ENCODE results near the gene WDCP. TPM values are rescaled to one million over a fixed set of nuclear protein-coding genes. Genes with fewer than 3 reads are reported as not detected.

Gene WDCP, protein sequence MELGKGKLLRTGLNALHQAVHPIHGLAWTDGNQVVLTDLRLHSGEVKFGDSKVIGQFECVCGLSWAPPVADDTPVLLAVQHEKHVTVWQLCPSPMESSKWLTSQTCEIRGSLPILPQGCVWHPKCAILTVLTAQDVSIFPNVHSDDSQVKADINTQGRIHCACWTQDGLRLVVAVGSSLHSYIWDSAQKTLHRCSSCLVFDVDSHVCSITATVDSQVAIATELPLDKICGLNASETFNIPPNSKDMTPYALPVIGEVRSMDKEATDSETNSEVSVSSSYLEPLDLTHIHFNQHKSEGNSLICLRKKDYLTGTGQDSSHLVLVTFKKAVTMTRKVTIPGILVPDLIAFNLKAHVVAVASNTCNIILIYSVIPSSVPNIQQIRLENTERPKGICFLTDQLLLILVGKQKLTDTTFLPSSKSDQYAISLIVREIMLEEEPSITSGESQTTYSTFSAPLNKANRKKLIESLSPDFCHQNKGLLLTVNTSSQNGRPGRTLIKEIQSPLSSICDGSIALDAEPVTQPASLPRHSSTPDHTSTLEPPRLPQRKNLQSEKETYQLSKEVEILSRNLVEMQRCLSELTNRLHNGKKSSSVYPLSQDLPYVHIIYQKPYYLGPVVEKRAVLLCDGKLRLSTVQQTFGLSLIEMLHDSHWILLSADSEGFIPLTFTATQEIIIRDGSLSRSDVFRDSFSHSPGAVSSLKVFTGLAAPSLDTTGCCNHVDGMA
- 17.1 and 18.6 TPM in 2 replicates for total RNA-seq (2013; cell fraction: nucleolus; rRNA removed)
- total RNA-seq (2014; rRNA removed) (13.8 and 14.6 TPM in 2 replicates), total RNA-seq (2014; rRNA removed; fragmentation: Illumina TruSeq; extraction: Trizol) (14.2 and 14.3 TPM in 2 replicates), total RNA-seq (2021) (20.6 and 21.3 TPM in 2 replicates), polyA plus RNA-seq (2011; rRNA removed) (19.6 and 19.9 TPM in 2 replicates), polyA plus RNA-seq (2014; fragmentation: Illumina TruSeq; extraction: Trizol) (15.0 and 16.5 TPM in 2 replicates), polyA plus RNA-seq (2014; fragmentation: Nextera tagmentation; extraction: Ambion mirVana) (1 to 10 TPM; 5.5 to 6.1 TPM), polyA plus RNA-seq (2014; rRNA removed) (8.9 and 10.5 TPM in 2 replicates), polyA plus RNA-seq (2016; fragmentation: Nextera tagmentation; extraction: Ambion mirVana) (10 to 100 TPM; 12.1 to 12.5 TPM), polyA minus RNA-seq (2011; rRNA and poly(A)+ RNA removed) (34.9 and 53.8 TPM in 2 replicates), Bru-seq, nascent RNA (percentile 61 among the genes with signal in this experiment), BruChase-seq, experiment 1, labeled RNA remaining after a 6-hour chase (percentile 50 among the genes with signal in this experiment), BruChase-seq, experiment 2, labeled RNA remaining after a 2-hour chase (percentile 66 among the genes with signal in this experiment)
- polyA plus RNA-seq (2011; ENCODE audit: low read depth) = 3.4 TPM
- polyA plus RNA-seq (2011; cell fraction: cytosol; rRNA removed) = 11.9 and 14.2 TPM in 2 replicates
- polyA plus RNA-seq (2011; cell fraction: nucleus; rRNA removed) = 13.7 and 17.1 TPM in 2 replicates
- polyA plus RNA-seq (2012) = 3.5 and 6.1 TPM in 2 replicates
- 5.3 and 5.5 TPM in 2 replicates for polyA minus RNA-seq (2011; cell fraction: cytosol; rRNA and poly(A)+ RNA removed)
- 4.5 and 7.7 TPM in 2 replicates for polyA minus RNA-seq (2011; cell fraction: nucleus; rRNA and poly(A)+ RNA removed)
- long read RNA-seq, experiment 1, partial matches to known transcripts = 1 of 3 reads
- long read RNA-seq, experiment 1, other reads (novel, unspliced or antisense) = 0 of 3 reads
- long read RNA-seq, experiment 2, transcript WDCP-201 (4 exons, 3,817 nt) = major isoform, 12 of 31 reads
- long read RNA-seq, experiment 2, partial matches to known transcripts = 16 of 31 reads
- long read RNA-seq, experiment 2, other reads (novel, unspliced or antisense) = 2 of 31 reads

- Histone ChIP-seq H3K36me3 (ENCODE audit: control insufficient read depth in 2 of 2, insufficient read depth in 2 of 2, low read length in 1 of 2) (no peaks in the 10 kb centered on the region), H3K9me3 (replicated peaks; ENCODE audit: control insufficient read depth, insufficient read depth, low read length) (no peaks in the 10 kb centered on the region), H3K4me2 (ENCODE audit: control insufficient read depth, insufficient read depth) (peak within 1 kb of the TSS; percentile 72), H3K4me1 (ENCODE audit: control insufficient read depth, insufficient read depth, low read length) (peaks cover 11% of the 10 kb centered on the region), H3K79me2 (ENCODE audit: control insufficient read depth, insufficient read depth, low read length) (peaks cover 7% of the 10 kb centered on the region), H3K27me3 (replicated peaks in 1 of 2; ENCODE audit: control insufficient read depth in 2 of 2, insufficient read depth in 2 of 2, low read length in 1 of 2) (peaks cover 0 to 5% of the 10 kb centered on the region in 2 experiments; a peak in 3 of 4 replicates), H4K20me1 (ENCODE audit: control insufficient read depth, insufficient read depth) (no peaks in the 10 kb centered on the region), H2AFZ (ENCODE audit: control insufficient read depth, low read depth, low read length) (peak within 1 kb of the TSS; percentile 95), H3K27ac (ENCODE audit: control insufficient read depth, insufficient read depth) (peak within 1 kb of the TSS; percentile 20; the same call in 1 of the 2 replicates), H3K4me3 (peak within 1 kb of the TSS; percentile 78), H3K9ac (ENCODE audit: control insufficient read depth, insufficient read depth, low read length) (peak within 1 kb of the TSS; percentile 77)
- WGBS (ENCODE audit: insufficient coverage, insufficient replicate concordance, low lambda C conversion rate, missing lambda C conversion rate) = 2% methylated on average over 33 of the region's 38 CpGs
- ChIA-PET RAD21 (ENCODE audit: unreplicated experiment) (interaction anchor here (0.7 to 1.7 kb wide), 12 partner anchors 12 to 222 kb away, joined by 3 to 31 read pairs (median 6); partner anchors contain the start of genes ATAD2B, SF3B6 and TP53I3), POLR2A (interaction anchor here (0.7 to 1.7 kb wide), 12 partner anchors 14 to 1435 kb away, joined by 3 to 12 read pairs (median 3); partner anchors contain the start of genes ATAD2B, SF3B6 and TP53I3), CTCF (interaction anchor here (0.7 to 3.7 kb wide), 10 partner anchors 9 to 223 kb away, joined by 3 to 26 read pairs (median 5); partner anchors contain the start of genes ATAD2B, SF3B6 and TP53I3), SMC1A (ENCODE audit: uncharacterized antibody, unreplicated experiment) (interaction anchor here (0.6 to 1.4 kb wide), 11 partner anchors 14 to 227 kb away, joined by 3 to 14 read pairs (median 3); partner anchors contain the start of genes ATAD2B and SF3B6)
- peak; percentile 100 for ATAC-seq
- intact Hi-C loops (cut with micrococcal nuclease; ENCODE audit: unreplicated experiment) (loop anchor here (1.0 to 5.0 kb wide), 2 partner anchors 29 to 120 kb away; partner anchors contain the start of genes ATAD2B and SF3B6), in situ Hi-C loops (cut with MboI) (no loop called here)
- peak; percentile 97 for DNase-seq (ENCODE audit: low read depth, low spot score)
- FAIRE-seq = peak; percentile 100
- BruUV-seq (replicated peaks) = TSS peak; percentile 85
- TF ChIP-seq MXI1 (IDR thresholded peaks at IDR 0.05; ENCODE audit: low read depth, low read length) (peak; percentile 88), SMAD1 (IDR thresholded peaks at IDR 0.05; ENCODE audit: low read depth, partially characterized antibody) (peak; percentile 62), PBX3 (IDR thresholded peaks at IDR 0.05; ENCODE audit: insufficient replicate concordance, low read depth, low read length) (peak; percentile 84), TCF12 (IDR thresholded peaks at IDR 0.05; ENCODE audit: low read depth, low read length) (0 out of 2 replicates have a peak, but pooled peaks have one; percentile 3), CEBPZ (IDR thresholded peaks at IDR 0.05; ENCODE audit: low read depth, low read length) (peak; percentile 78), GABPA (IDR thresholded peaks at IDR 0.05; ENCODE audit: low read depth) (peak; percentile 88), CHD1 (IDR thresholded peaks at IDR 0.05; ENCODE audit: low read depth, low read length) (no peak), SREBF1 (IDR thresholded peaks at IDR 0.05; ENCODE audit: low read length) (peak; percentile 34; the same call in 1 of the 2 replicates), IKZF1 (conservative IDR thresholded peaks at IDR 0.05) (peak; percentile 79), YY1 (IDR thresholded peaks at IDR 0.05; ENCODE audit: low read depth, low read length) (peak; percentile 58; the same call in 1 of the 2 replicates)
Observed at GRCh38 chr2:24046930-24047702, at the start of gene WDCP. TSS of gene WDCP (minus strand) at chr2:24047391. CDS start at chr2:24039494, 7,897 bp downstream.

Measured in GM12878 (cell line).